Measurements from ENCODE around the gene PLPPR1.

DNA sequence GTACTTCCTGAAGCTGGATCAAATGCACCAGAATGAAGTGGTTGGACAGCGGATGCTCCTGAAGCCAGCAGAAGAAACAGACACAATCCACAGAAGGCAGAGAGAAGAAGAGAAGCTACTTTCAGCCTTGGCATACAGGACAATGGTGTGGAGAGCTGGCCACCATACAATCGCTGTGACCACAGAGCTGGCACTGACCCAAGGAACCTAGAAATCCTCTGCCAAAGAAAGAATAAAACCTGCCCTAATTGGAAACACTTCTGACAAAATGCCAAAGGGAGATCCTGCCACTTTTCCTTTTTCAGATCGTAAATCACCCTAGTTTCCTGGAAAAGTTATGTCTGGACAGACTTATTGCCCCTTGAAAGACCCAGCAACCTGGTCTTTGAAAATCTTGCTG lies 278.5 kb downstream of the PLPPR1 start:
- TF ChIP-seq, protein P1, sequence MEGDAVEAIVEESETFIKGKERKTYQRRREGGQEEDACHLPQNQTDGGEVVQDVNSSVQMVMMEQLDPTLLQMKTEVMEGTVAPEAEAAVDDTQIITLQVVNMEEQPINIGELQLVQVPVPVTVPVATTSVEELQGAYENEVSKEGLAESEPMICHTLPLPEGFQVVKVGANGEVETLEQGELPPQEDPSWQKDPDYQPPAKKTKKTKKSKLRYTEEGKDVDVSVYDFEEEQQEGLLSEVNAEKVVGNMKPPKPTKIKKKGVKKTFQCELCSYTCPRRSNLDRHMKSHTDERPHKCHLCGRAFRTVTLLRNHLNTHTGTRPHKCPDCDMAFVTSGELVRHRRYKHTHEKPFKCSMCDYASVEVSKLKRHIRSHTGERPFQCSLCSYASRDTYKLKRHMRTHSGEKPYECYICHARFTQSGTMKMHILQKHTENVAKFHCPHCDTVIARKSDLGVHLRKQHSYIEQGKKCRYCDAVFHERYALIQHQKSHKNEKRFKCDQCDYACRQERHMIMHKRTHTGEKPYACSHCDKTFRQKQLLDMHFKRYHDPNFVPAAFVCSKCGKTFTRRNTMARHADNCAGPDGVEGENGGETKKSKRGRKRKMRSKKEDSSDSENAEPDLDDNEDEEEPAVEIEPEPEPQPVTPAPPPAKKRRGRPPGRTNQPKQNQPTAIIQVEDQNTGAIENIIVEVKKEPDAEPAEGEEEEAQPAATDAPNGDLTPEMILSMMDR (IDR thresholded peaks at IDR 0.05; ENCODE audit: low read length): no peak
- TF ChIP-seq EZH2 (optimal IDR thresholded peaks at IDR 0.05; ENCODE audit: low read depth, low read length): no peak
